Uterus (tissue), 4 donors: ENCODE results near the gene SCYGR6. TPM values are rescaled to one million over a fixed set of nuclear protein-coding genes. Genes with fewer than 3 reads are reported as not detected.
A peak's percentile ranks its signal among the peaks of the same experiment; 100 is the strongest.

ENCODE experiments used
- DNase-seq, 2 donors: peaks; one replicate each; pipeline ENCODE4 v3.0.0-alpha.2; 2019 to 2020
- H3K27ac ChIP-seq, 2 donors: fragments of 200-600 bp; sonication (generic); 1 replicate in 1 of 2; 2 replicates in 1 of 2; pipeline ENCODE4 v1.5.1; 2016 to 2018
- H3K27me3 ChIP-seq, 2 donors: fragments of 200-600 bp; sonication (generic); one replicate each; pipeline ENCODE4 v1.5.1; 2018 to 2019; ENCODE audit warnings: control low read depth in 1 of 2
- H3K36me3 ChIP-seq, 2 donors: fragments of 200-600 bp; sonication (generic); one replicate each; pipeline ENCODE4 v1.5.1; 2019; ENCODE audit warnings: control low read depth in 1 of 2
- H3K4me1 ChIP-seq, 2 donors: fragments of 200-600 bp; sonication (generic); one replicate each; pipeline ENCODE4 v1.5.1; 2018 to 2019; ENCODE audit warnings: control low read depth in 1 of 2
- H3K4me3 ChIP-seq, 2 donors: fragments of 200-600 bp; sonication (generic); 1 replicate in 1 of 2; 2 replicates in 1 of 2; pipeline ENCODE4 v1.5.1; 2018 to 2019; ENCODE audit warnings: mild to moderate bottlenecking in 1 of 2
- H3K9me3 ChIP-seq, 2 donors: fragments of 200-600 bp; sonication (generic); one replicate each; pipeline ENCODE4 v1.5.1; 2019; ENCODE audit warnings: control low read depth in 1 of 2
- POLR2A ChIP-seq, 2 donors: fragments of 450-650 bp; IDR thresholded peaks; one replicate each; pipeline ENCODE4 v1.6.1; 2016; ENCODE audit warnings: antibody characterized with exemption in 2 of 2, mild to moderate bottlenecking in 1 of 2, moderate library complexity in 1 of 2
- intact Hi-C: fragments of 100-400 bp; cut with DNase I; formaldehyde crosslinking; loops from one replicate; pipeline ENCODE4 v1.15.1; 2023; ENCODE audit warnings: low total_unique reads
- total RNA-seq, 4 donors: library from RNA; depleted of rRNA in 3 of 4; stranded (reverse); fragments of >200 nt in 3 of 4; gene quantifications; one replicate each; pipeline versions ENCODE4 v1.1.0 to v1.2.4, GENCODE V29; 2014 to 2023
- TF ChIP-seq, protein P1 (sequence below), 4 experiments: fragments of 200-600 bp in 2 of 4; fragments of 450-650 bp in 2 of 4; sonication (generic) in 2 of 4; IDR thresholded peaks; one replicate each; pipeline ENCODE4 v1.5.1; 2016 to 2019; ENCODE audit warnings: antibody characterized with exemption in 4 of 4, mild to moderate bottlenecking in 2 of 4, moderate library complexity in 1 of 4
- donor health status: DM: yes; HTN: yes; CAD: no.

SCYGR6 gene, protein sequence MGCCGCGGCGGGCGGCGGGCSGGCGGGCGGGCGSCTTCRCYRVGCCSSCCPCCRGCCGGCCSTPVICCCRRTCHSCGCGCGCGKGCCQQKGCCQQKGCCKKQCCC
- total RNA-seq = not detected

DNA sequence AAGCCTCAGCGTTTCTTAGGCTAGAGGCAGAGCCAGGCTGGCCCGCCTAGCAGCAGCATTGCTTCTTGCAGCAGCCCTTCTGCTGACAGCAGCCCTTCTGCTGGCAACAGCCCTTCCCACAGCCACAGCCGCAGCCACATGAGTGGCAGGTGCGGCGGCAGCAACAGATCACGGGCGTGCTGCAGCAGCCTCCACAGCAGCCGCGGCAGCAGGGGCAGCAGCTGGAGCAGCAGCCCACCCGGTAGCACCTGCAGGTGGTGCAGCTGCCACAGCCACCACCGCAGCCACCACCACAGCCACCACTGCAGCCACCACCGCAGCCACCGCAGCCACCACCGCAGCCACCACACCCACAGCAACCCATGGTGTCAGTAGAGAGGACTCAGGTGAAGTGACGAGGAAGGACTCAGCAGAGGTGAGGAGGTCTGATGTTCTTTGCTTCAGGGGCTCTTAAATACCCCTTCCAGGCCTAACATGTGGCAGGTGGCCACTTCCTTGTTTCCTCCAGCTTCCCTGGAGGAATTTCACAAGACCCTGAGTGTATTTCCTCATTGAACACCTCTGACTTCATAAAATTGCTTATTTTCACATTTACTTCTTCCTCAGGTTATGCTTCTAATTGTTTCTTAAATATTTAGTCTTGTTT lies at the start of gene SCYGR6:
Gene SCYGR6, minus strand, starts transcription at position 364 of the 646 bp plus-strand sequence. Its CDS starts 0 bp downstream, at position 364.
- Histone ChIP-seq H3K27ac (no peak within 1 kb of the TSS), H3K4me3 (no peak within 1 kb of the TSS), H3K27me3 (no peaks in the 10 kb centered on the region), H3K4me1 (no peaks in the 10 kb centered on the region), H3K36me3 (no peaks in the 10 kb centered on the region), H3K9me3 (no peaks in the 10 kb centered on the region)
- TF ChIP-seq POLR2A (IDR thresholded peaks at IDR 0.05) = no peak
- no peak for DNase-seq
- intact Hi-C loops = no loop called here

DNA sequence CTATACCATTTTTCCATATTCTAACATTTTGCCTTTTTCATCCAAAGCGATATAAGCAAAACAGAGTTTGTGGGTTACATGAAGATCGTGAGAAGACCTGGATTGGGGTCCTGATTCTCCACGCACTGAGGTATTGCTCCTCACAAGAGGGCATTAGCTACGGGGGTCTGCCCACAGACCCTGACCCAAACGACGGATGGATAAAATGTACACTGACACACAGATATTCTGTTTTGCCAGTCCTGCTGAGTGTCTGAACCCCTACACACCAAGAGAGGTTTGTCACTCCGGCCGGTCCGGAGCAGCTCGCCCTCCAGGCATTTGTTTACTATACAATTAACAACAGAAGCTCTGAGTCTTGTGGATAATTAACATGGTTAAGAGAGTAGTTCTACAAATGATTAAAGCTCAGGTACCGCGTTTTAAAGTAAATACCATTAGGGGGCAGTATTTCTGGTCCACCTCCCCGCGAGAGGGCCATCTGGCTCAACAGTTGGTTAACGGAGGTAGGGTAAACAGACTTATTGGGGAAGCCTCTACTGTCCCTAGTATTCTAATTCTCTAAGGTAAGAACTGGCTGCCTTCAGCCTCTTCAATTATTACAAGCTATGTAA lies 49.6 kb upstream of the SCYGR6 start:
- Histone ChIP-seq H3K9me3 (no peaks in the 10 kb centered on the region), H3K4me3 (no peak overlapping the region), H3K27me3 (no peaks in the 10 kb centered on the region), H3K27ac (no peak overlapping the region), H3K36me3 (no peaks in the 10 kb centered on the region), H3K4me1 (no peaks in the 10 kb centered on the region)
- no peak for DNase-seq
- TF ChIP-seq, protein P1, sequence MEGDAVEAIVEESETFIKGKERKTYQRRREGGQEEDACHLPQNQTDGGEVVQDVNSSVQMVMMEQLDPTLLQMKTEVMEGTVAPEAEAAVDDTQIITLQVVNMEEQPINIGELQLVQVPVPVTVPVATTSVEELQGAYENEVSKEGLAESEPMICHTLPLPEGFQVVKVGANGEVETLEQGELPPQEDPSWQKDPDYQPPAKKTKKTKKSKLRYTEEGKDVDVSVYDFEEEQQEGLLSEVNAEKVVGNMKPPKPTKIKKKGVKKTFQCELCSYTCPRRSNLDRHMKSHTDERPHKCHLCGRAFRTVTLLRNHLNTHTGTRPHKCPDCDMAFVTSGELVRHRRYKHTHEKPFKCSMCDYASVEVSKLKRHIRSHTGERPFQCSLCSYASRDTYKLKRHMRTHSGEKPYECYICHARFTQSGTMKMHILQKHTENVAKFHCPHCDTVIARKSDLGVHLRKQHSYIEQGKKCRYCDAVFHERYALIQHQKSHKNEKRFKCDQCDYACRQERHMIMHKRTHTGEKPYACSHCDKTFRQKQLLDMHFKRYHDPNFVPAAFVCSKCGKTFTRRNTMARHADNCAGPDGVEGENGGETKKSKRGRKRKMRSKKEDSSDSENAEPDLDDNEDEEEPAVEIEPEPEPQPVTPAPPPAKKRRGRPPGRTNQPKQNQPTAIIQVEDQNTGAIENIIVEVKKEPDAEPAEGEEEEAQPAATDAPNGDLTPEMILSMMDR (IDR thresholded peaks at IDR 0.05) = no peak
- no peak for TF ChIP-seq POLR2A (IDR thresholded peaks at IDR 0.05)
- intact Hi-C loops = no loop called here

DNA sequence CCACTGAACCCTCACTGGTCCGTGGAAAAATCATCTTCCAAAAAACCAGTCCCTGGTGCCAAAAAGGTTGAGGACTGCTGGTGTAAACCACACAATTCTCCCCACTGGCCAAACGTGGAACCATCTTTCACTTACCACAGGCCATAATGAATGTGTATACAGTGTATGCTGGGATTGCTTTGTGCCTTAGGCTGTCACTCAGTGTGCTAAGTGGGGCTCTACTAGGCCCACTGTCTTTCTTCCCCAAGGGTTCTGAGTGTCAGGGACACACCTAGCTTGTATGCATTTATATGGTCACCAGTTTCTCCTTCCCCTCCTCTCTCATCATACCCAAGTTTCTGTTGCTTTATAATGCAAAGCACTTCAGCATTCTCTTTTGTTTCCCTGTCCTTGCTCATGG lies 48.4 kb upstream of the SCYGR6 start:
- no peaks in the 10 kb centered on the region for H3K36me3 ChIP-seq
- H3K4me3 ChIP-seq = no peak overlapping the region
- H3K4me1 ChIP-seq = no peaks in the 10 kb centered on the region
- no peaks in the 10 kb centered on the region for H3K9me3 ChIP-seq
- intact Hi-C loops = no loop called here
- TF ChIP-seq POLR2A (IDR thresholded peaks at IDR 0.05) = no peak
- TF ChIP-seq, protein P1 (IDR thresholded peaks at IDR 0.05) = no peak
- no peaks in the 10 kb centered on the region for H3K27me3 ChIP-seq
- no peak overlapping the region for H3K27ac ChIP-seq
- no peak for DNase-seq

DNA sequence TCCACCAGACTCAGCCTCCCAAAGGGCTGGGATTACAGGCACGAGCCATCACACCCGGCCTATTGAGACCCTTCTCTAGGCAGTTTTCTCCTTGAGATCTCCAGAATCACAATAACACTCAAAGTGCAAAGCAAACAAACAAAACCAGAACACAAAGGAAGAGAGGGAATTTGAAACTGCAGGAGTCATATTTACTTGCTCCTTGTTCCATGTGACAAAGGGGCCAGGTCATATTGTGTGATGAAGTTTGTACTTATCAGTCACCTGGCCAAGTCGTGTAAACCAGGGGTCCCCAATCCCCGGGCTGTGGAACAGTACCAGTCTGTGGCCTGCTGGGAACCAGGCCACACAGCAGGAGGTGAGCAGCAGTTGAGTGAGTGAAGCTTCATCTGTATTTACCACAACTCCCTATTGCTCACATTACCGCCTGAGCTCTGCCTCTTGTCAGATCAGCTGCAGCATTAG lies 47.7 kb upstream of the SCYGR6 start:
- H3K4me1 ChIP-seq = no peaks in the 10 kb centered on the region
- no peak for TF ChIP-seq POLR2A (IDR thresholded peaks at IDR 0.05)
- H3K27me3 ChIP-seq = no peaks in the 10 kb centered on the region

DNA sequence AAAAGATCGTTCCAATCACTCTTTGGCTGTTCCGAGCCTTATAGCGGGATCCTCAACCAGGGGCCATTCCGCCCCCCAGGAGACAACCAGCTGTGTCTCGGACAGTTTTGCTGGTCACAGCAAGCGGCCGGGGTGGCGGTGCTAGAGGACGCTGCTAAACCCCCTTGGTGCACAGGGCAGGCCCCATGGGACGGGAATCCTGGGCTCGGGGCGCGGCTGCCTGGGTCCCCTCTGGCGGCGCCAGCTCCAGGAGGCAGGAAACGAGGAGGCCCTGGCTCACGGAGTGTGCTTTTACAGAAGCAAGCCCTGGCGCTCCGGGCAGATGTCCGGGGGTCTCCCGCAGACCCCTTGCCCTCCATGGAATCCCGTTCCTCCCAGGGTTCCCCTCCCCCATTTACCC lies 43.3 kb upstream of the SCYGR6 start:
- H3K4me3 ChIP-seq = no peak overlapping the region
- no peak for TF ChIP-seq POLR2A (IDR thresholded peaks at IDR 0.05)
- TF ChIP-seq, protein P1 (IDR thresholded peaks at IDR 0.05) = no peak
- no peak for DNase-seq
- H3K36me3 ChIP-seq = no peaks in the 10 kb centered on the region
- no peak overlapping the region for H3K27ac ChIP-seq
- no peaks in the 10 kb centered on the region for H3K9me3 ChIP-seq
- intact Hi-C loops = no loop called here
- H3K27me3 ChIP-seq = no peaks in the 10 kb centered on the region
- no peaks in the 10 kb centered on the region for H3K4me1 ChIP-seq

More for the DNA sequence above, 47.7 kb upstream of the SCYGR6 start:
- no peaks in the 10 kb centered on the region for H3K36me3 ChIP-seq
- intact Hi-C loops = no loop called here
- H3K9me3 ChIP-seq = no peaks in the 10 kb centered on the region
- H3K4me3 ChIP-seq = no peak overlapping the region
- no peak for DNase-seq
- no peak overlapping the region for H3K27ac ChIP-seq

DNA sequence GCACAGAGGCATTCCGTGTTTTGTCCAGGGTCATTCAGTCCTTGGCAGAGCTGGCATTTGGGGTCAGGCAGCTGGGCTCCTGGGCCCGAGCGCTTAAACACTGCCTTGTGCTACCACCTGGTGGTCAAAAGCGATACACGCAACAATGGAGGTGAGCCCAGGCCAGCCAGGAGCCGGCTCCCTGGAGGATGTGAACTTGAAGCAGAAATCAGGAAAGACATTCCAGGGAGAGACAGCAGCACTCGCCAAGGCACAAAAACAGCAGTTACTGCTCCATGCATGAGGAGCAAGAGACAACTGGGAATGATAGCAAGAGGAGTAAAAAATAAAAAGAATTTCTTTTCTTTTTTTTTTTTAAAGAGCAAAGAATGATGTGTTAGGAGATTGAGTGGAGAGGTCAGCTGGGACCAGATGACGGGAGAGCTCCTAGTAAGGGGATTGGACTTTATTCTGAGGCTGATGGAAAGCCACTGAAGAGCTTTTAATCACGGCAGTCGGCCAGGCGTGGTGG lies 41.9 kb upstream of the SCYGR6 start:
- Histone ChIP-seq H3K4me3 (no peak overlapping the region), H3K36me3 (no peaks in the 10 kb centered on the region), H3K9me3 (no peaks in the 10 kb centered on the region), H3K4me1 (no peaks in the 10 kb centered on the region), H3K27me3 (no peaks in the 10 kb centered on the region), H3K27ac (no peak overlapping the region)
- DNase-seq = peak; percentile 34 to 66
- TF ChIP-seq, protein P1 (IDR thresholded peaks at IDR 0.05) = peak; percentile 59 to 75 (median 72)
- no peak for TF ChIP-seq POLR2A (IDR thresholded peaks at IDR 0.05)
- intact Hi-C loops = no loop called here
